GM19099 (cell line): ENCODE results near the gene POU2F3.

Source experiments
- POLR2A ChIP-seq: IDR thresholded peaks from 3 replicates; pipeline ENCODE4 v1.6.1; 2011; ENCODE audit warnings: low read depth; ENCODE audit not compliant: insufficient read length; ENCODE audit errors: extremely low read depth

Gene POU2F3

GRCh38 chr11:120217941-120218694, 21.8 kb upstream of the POU2F3 start:
- no peak for TF ChIP-seq POLR2A

GRCh38 chr11:120218695-120219033, 21.3 kb upstream of the POU2F3 start:
- TF ChIP-seq POLR2A: no peak

- TF ChIP-seq POLR2A: no peak
Measured at GRCh38 chr11:120219232-120219937, 20.6 kb upstream of the POU2F3 start.

DNA sequence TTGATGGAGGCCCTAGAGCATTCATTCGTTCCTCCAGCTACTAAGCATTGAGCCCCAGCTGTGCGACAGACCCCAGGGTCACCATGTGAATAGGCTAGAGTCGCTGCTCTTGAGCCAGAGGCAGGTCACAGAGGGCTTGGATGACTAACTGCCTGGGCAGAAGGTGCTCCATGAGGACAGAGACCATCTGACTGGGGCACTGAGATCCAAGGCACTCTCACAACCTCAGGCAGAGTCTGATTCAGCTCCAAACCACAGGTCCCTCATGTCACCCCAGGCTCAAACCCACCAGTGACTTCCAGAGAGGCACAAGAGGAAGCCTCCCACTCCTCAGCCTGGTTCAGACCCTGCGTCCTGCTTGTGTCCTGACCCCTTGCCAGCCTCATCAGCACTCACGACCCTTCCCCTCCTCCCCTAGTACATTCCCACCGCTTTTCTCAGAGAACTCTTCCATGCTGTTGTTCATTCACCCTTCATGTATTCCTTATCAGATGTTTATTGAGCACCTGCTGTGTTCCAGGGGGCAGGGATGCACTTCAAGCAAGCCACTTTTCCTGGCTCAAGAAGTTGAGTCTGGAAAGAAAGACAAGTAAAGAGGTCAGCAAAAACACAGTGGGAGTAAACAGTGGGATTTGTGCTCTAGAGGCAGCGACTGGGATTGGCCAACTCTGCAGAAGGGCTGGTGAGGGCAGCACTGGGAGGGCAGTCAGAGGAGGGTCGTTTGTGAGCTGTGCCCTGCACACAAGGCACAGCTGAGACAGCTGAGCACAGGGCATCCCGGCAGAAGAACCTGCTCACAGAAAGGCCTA, 19.8 kb upstream of the POU2F3 start:
- TF ChIP-seq POLR2A: no peak

GRCh38 chr11:120220747-120221037, 19.2 kb upstream of the POU2F3 start:
- no peak for TF ChIP-seq POLR2A

DNA sequence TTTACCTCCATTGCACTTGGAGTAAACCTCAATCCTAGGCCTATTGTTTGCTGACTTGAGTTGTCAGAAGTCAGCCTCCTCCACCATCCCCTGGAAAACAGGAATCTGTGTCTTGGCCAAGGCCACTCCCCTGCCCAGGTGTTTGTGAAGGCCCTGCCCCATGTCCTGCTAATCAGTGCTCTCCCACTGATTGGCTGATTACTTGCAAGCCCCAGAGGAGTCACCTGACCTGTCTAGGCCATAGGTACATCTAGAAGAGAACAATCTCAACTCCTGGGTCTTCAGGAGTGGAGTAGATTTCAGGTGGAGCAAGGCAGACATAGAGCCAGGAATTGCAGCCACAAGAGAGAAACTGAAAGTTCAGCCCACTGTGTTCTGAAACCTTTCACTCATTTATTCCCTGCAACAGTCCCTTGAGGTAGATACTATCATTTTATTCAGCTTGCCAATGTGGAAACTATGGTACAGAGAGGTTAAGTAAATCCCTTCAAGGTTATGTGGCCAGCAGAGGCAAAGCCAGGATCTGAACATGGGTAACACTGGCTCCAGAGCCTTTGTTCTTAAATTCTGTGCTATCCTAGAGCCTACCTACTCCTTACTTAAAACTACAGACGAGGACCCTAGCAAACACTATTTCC, 18.7 kb upstream of the POU2F3 start:
- TF ChIP-seq POLR2A: no peak

DNA sequence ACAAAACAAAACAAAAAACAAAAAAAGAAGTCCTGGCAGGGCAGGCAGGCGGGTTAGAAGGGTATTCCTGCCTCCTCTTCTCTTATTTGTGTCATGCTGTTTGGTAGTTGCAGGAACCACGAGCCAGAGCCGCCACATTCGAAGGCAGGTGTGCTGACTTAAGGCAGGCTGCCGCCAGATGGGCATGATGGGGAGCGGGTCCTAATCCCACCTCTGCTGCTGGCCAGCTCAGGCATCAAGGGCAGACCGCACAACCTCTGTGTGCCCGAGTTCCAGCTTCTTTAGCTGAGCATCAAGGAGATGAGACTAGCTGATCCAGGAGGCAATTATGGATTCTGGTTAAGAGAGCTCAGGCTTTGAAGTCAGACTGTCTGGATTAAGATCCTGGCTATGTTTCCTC, 17.0 kb upstream of the POU2F3 start:
- TF ChIP-seq POLR2A: no peak

DNA sequence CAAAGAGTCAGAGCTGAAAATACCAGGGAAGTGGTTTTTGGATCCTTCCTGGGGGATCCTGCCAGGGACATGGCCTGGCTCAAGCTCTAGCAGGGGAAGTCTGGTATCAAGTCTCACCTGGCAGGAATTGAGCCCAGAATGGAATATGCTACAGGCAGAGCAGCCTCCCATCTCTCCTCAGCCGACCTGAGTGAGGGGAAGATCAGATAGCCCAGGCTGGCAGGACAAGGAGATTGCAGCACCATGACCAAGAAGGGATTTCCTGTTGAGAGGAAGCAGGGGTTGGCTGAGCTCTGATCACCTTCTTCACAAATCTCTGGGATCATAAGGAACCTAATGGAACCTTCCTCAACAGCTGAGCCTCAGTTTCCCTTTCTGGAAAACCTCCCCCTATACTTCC, 16.1 kb upstream of the POU2F3 start:
- no peak for TF ChIP-seq POLR2A

DNA sequence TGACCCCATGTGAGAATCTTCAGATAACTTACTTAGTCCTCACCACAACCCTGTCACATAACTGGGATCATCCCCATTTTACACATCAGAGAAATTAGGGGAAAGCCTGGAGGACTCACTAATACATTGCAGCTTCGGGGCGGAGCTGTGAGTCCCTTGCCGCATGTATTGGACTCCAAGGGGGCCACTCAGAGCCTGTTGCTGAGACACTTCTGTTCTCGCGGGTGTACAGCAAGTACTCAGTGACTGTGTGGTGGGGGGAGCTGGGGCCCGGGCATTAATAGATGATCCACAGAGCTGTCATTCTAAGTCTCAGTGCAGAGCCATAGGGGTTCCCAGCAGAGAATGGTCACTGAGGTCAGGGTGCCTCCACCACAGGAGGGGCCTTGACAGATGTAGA, 15.6 kb upstream of the POU2F3 start:
- TF ChIP-seq POLR2A: no peak

GRCh38 chr11:120224972-120225909, 14.7 kb upstream of the POU2F3 start:
- TF ChIP-seq POLR2A: no peak

DNA sequence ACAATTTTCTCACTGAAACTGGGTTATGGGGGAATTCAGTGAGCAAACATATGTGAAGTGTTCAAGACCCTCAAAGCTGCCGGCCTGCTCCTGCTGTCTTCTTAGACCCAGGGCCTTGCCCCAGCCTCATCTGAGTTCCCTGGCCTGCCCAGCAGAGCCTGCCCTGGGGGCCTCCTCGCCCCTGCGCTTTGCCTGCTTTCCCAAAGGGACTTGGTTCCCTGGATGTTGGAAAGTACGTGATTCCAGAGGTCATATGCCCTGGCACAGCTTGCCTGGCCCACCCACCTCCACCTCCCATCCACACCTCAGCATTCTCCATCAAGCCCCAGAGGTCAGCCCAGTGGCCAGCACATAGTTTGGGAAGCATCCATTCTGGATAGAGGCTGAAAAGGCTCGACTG, 13.7 kb upstream of the POU2F3 start:
- no peak for TF ChIP-seq POLR2A

GRCh38 chr11:120226714-120227113, 13.2 kb upstream of the POU2F3 start:
- no peak for TF ChIP-seq POLR2A

DNA sequence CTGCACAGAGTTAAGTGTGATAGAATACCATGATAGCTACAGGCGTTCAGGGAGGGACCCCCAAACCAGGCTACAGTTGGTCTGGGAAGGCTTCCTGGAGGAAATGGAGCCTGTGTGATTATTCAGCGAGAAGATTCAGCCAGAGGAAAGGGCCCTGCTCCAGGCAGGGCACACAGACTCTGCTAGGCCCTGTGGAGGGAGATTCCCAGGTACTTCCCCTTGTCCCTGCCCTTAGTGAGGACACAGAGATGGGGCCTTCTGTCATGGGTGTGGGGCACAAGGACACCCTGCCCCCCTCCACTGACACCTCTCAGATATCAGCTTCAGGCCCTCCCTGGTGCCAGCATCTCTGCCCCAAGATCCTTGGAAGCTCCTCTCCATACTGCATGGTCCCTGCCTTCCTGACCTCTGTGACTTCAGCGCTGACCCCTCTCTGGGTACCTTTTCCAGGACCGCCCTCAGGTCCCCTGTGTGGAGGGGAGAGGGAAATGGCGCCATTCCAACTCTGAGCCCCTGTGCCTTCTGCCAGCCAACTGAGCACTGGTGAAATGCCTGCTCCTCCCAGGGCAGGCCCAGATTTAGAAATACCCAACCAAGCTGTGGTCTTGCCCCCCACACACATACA, 12.6 kb upstream of the POU2F3 start:
- no peak for TF ChIP-seq POLR2A

DNA sequence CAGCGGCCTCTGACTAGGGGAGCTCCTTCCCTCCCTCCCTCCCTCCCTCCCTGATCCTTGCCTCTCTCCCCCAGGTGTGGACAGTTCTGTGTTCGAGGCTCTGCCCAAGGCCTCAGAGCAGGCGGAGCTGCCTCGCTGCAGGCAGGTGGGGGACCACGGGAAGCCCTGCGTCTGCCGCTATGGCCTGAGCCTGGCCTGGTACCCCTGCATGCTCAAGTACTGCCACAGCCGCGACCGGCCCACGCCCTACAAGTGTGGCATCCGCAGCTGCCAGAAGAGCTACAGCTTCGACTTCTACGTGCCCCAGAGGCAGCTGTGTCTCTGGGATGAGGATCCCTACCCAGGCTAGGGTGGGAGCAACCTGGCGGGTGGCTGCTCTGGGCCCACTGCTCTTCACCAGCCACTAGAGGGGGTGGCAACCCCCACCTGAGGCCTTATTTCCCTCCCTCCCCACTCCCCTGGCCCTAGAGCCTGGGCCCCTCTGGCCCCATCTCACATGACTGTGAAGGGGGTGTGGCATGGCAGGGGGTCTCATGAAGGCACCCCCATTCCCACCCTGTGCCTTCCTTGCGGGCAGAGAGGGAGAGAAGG, 11.1 kb upstream of the POU2F3 start:
- TF ChIP-seq POLR2A: no peak
